ENCODE results near the gene CMTR2.

DNA sequence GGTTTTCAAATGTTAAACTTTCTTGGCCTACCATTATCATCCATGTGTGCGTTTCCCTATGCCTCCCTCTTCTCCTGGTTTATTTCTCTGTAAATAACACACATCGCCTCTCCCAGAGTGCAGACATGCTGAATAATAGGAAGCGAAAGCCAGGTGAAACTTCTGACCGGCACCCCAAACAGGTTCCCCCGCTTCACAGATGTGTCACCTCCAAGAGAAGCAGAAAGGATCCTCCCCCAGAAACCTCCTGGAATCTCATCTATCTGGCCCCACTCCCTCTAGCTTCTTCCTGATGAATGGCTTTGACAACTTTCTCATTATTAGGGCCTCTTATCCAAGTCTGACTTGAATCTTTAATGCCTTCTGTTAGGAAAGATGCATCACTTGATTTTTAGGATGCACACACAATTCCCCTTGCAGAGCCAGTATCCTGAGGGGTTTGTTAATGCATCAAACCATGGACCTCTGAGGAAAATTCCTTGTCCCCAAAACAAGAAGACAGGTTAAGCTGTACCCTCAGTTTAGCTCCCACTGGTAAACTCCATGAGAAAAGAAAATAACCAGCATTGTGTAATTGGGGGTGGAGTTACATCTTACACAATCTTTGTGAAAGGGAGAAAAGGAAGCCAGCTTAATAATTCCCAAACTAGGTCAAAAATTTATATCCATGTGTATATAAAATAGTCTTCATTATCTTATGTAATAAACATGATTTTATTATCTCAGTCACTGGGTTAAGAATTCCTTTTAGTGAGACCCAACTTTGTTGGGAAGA, 38.6 kb downstream of the CMTR2 start:
- TF ChIP-seq, protein P1, sequence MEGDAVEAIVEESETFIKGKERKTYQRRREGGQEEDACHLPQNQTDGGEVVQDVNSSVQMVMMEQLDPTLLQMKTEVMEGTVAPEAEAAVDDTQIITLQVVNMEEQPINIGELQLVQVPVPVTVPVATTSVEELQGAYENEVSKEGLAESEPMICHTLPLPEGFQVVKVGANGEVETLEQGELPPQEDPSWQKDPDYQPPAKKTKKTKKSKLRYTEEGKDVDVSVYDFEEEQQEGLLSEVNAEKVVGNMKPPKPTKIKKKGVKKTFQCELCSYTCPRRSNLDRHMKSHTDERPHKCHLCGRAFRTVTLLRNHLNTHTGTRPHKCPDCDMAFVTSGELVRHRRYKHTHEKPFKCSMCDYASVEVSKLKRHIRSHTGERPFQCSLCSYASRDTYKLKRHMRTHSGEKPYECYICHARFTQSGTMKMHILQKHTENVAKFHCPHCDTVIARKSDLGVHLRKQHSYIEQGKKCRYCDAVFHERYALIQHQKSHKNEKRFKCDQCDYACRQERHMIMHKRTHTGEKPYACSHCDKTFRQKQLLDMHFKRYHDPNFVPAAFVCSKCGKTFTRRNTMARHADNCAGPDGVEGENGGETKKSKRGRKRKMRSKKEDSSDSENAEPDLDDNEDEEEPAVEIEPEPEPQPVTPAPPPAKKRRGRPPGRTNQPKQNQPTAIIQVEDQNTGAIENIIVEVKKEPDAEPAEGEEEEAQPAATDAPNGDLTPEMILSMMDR (IDR thresholded peaks at IDR 0.05; ENCODE audit: poor library complexity), result no peak
- TF ChIP-seq EZH2 (IDR thresholded peaks at IDR 0.05; ENCODE audit: borderline replicate concordance), result no peak

Measured in hepatocyte (in vitro differentiated cells).